ENCODE results near the gene ADH5.
"Not testable (repeated sequence)": the region's sequence is repeated elsewhere in the genome, so short reads cannot be mapped to it uniquely, and the experiment has no call there.

The ADH5 gene

DNA sequence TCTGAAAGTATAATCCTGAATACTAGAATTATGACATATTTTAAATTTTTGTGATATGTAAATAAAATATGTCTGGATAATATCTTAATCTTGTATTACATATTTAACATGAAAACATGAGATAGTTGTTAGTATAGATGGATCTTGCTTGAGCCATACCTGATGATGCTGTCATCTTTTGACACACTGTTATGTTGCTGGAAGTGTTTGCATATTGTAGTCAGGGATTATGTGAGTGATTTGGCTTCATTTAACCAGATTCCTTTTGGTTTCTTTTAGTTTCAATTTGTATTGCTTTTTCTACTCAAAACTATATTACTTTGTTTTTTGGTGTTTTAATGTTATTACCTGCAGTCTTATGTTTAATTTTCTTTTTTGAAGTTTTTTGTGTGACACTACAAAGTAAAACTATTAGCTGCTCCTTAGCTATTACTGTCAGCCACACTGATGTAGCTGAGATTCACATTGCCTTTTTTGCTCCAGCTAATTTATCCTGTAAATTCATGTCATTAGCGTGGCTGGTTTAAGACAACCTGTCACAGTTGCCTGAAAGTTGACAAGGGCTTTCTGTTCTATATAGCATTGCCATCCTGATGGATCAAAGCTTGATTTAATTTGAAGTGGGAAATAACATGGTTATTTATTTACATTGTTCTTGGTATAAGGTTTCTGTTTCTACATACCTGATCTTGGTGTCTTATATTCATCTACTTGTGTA is 59.4 kb downstream of the ADH5 start:
- DNase-seq (ENCODE audit: low read depth in 2 of 2): no peak

DNA sequence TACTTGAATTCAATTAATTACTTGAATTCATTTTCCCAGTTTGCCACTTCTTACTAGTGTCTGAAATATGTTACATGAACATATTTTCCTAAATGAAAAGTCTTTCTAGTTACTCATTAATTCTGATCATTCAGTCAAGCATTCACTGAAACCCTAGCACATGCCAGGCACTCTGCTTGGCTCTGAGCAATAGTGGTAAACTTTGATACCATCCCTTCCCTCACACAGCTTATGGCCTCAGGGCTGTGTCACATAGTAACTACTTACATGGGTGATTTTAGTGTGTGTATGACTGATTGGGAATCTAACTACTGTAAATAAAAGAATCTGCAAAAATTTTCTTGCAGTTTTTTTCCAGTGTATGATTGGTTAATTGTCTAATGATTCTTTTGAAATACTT is 60.4 kb downstream of the ADH5 start:
- DNase-seq (ENCODE audit: low read depth in 2 of 2): no peak

DNA sequence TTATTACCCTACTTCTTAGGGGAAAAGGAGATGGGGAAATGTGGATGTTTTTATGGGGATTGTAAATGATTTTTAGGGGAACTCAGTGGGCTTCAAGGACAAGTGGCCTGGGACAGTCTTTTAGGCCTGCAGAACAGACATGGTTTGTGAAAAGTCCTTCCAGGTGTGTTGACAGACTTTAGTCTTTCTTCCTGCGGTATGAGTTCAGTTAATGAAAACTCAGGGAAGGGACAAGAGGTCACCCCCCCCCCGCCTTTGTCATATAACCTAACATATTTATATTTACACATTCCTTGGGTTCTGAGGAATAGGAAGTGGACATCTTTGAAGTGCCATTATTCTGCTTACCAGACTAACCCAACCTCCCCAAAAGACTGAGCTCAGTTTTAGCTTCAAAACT is 61.3 kb downstream of the ADH5 start:
- no peak for DNase-seq (ENCODE audit: low read depth in 2 of 2)

DNA sequence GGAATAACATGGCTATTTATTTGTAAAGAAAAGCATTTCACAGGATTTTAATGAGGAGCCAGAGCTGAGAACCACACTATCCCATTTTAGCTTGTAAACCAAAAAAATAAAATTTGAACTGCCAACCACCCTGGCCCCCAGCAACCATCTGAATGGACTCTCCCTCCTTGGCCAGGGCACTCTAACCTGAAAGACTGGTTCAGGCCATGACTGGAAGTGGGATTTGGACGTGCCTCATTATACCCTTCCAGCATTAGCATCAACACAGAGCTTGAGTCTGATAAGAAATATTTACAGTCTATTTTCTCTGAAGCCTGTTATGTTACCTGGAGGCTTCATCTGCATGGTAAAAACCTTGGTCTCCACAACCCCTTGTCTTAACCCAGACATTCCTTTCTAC is 63.1 kb downstream of the ADH5 start:
- no peak for DNase-seq (ENCODE audit: low read depth in 2 of 2)

DNA sequence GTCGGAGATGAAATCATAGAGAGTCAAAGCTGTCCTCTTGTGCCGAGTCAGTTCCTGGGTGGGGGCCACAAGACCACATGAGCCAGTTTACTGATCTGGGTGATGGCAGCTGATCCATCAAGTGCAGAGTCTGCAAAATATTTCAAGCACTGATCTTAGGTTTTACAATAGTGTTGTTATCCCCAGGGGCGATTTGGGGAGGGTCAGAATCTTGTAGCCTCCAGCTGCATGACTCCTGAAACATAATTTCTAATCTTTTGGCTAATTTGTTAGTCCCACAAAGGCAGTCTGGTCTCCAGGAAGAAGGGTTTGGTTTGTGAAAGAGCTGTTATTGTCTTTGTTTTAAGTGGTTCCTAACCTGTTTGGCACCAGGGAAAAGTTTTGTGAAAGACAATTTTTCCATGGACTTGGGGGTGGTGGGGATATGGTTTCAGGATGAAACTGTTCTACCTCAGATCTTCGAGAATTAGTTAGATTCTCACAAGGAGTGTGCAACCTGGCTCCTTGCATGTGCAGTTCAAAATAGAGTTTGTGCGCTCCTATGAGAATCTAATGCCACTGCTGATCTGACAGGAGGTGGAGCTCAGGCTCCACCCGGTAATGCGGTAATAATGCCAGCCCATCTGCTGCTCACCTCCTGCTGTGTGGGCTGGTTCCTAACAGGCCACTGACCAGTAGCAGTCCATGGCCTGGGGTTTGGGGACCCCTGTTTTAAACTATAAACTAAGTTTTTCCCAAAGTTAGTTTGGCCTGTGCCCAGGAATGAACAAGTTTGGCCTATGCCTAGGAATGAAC is 63.9 kb downstream of the ADH5 start:
- no peak for DNase-seq (ENCODE audit: low read depth in 2 of 2)

DNA sequence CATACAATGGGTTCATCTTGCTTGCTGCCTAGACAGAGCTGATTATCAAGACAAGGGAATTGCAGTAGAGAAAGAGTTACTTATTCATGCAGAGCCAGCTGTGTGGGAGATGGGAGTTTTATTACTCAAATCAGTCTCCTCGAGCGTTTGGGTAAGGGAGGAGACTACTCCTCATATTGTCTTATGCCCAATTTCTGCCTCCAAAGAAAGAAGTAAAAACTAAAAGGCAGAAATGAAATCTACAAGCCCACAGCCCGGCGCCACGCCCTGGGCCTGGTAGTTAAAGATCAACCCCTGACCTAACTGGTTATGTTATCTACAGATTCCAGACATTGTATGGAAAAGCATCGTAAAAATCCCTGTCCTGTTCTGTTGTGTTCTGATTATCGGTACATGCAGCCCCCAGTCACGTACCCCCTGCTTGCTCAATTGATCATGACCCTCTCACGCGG is 64.8 kb downstream of the ADH5 start:
- DNase-seq (ENCODE audit: low read depth in 2 of 2): not testable (repeated sequence)

DNA sequence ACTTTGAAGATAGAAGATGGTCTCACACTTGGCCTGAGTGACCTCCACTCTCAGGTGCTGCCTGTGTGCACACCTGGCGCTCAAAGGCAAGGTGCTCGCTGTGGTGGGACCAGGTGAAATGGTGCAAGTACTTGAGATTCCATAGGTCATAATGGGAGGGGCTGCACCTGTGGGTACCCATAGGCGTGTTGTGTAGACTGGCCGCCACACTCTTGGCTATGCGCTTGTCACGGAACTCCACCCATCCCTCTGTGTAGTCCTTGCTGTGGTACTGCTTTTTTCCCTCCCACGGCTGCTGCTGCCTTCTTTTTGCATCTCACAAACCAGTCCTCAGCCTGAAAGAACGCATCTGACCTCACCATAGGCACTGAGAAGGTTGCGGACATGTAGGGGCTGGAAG is 66.0 kb downstream of the ADH5 start:
- DNase-seq (ENCODE audit: low read depth in 2 of 2): no peak

DNA sequence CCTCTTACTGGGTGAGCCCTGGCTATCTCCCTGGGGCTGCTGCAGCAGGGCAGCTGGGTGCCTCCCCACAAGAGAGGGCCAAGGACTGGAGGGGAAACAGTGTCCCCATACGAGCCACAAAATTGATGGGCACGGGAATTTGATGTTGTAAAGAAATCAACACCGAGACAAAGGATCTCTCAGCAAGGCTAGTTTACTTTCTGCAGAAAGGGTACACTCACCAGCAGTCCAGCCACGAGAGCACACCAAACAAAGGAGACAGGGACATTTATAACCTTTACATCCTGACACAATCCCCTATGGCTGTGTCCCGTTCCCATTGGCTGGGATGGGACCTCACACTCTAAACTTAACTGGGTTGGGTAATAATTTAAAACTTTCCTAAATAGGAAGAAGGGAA is 67.2 kb downstream of the ADH5 start:
- DNase-seq (ENCODE audit: low read depth in 2 of 2): no peak
